Measurements from ENCODE around the gene CLASP1.

DNA sequence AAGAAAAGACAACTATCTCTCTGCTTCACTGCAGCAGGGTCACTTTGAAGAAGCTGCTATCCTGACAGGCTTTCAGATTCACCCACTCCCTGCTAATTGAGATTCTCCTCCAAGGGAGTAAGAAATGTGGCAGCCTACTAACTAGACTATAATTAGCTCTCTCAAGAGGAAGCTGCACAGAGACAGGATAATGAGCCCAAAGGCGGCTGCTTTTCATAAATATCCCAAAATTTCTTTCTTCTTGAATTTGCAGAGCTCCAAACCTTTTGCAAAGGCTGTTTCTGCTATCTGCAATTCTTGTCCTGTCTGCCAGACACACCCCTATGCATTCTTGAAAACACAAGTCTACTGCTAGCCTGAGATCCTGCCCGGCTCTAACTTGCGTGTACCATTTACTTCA is 172.6 kb downstream of the CLASP1 start:
- TF ChIP-seq, protein P1, sequence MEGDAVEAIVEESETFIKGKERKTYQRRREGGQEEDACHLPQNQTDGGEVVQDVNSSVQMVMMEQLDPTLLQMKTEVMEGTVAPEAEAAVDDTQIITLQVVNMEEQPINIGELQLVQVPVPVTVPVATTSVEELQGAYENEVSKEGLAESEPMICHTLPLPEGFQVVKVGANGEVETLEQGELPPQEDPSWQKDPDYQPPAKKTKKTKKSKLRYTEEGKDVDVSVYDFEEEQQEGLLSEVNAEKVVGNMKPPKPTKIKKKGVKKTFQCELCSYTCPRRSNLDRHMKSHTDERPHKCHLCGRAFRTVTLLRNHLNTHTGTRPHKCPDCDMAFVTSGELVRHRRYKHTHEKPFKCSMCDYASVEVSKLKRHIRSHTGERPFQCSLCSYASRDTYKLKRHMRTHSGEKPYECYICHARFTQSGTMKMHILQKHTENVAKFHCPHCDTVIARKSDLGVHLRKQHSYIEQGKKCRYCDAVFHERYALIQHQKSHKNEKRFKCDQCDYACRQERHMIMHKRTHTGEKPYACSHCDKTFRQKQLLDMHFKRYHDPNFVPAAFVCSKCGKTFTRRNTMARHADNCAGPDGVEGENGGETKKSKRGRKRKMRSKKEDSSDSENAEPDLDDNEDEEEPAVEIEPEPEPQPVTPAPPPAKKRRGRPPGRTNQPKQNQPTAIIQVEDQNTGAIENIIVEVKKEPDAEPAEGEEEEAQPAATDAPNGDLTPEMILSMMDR (IDR thresholded peaks at IDR 0.05; ENCODE audit: poor library complexity) = no peak
- TF ChIP-seq EZH2 (IDR thresholded peaks at IDR 0.05; ENCODE audit: borderline replicate concordance) = no peak

Measured in hepatocyte (in vitro differentiated cells).